Psoas muscle (tissue), 8 donors: ENCODE results near the gene GHITM. TPM values are rescaled to one million over a fixed set of nuclear protein-coding genes. Genes with fewer than 3 reads are reported as not detected.
"Not testable (repeated sequence)": the region's sequence is repeated elsewhere in the genome, so short reads cannot be mapped to it uniquely, and the experiment has no call there.

ENCODE experiments used
- ATAC-seq, 4 donors: fragments of 200-7000 bp; cut with Tn5 transposase; one replicate each; pipeline ENCODE4 v1.9.1; 2020; ENCODE audit warnings: moderate library complexity in 3 of 4, mild to moderate bottlenecking in 2 of 4
- DNase-seq, 2 donors: peaks; one replicate each; pipeline ENCODE4 v3.0.0-alpha.2; 2020
- H3K27ac ChIP-seq: fragments of 200-600 bp; one replicate; pipeline ENCODE4 v1.8.0; 2022
- H3K27me3 ChIP-seq, 3 donors: fragments of 200-600 bp in 1 of 3; one replicate each; pipeline versions ENCODE4 v1.6.1 to v1.8.0; 2013 to 2022; ENCODE audit warnings: low read length in 2 of 3, mild to moderate bottlenecking in 2 of 3, moderate library complexity in 1 of 3; ENCODE audit not compliant: insufficient read depth in 3 of 3
- H3K36me3 ChIP-seq, 2 donors: fragments of 200-600 bp in 1 of 2; one replicate each; pipeline versions ENCODE4 v1.6.1 to v1.8.0; 2013 to 2022; ENCODE audit warnings: low read depth in 1 of 2, mild to moderate bottlenecking in 1 of 2, moderate library complexity in 1 of 2; ENCODE audit not compliant: insufficient read depth in 1 of 2
- H3K4me1 ChIP-seq: fragments of 200-600 bp; one replicate; pipeline ENCODE4 v1.8.0; 2022
- H3K4me3 ChIP-seq: fragments of 200-600 bp; one replicate; pipeline ENCODE4 v1.8.0; 2022; ENCODE audit warnings: mild to moderate bottlenecking
- H3K9me3 ChIP-seq: fragments of 200-600 bp; one replicate; pipeline ENCODE4 v1.8.0; 2022
- WGBS, 3 donors: extraction: QIAGEN DNeasy Blood & Tissue Kit; methylation state at CpG; one replicate each; pipeline versions ENCODE4 v1.1.6 to v1.1.7; 2013; 5-methylcytosine and 5-hydroxymethylcytosine counted together
- intact Hi-C, 2 donors: fragments of 100-400 bp; cut with DNase I; formaldehyde crosslinking; loops; one replicate each; pipeline versions ENCODE4 v1.11.0 to v1.14.2; 2022
- polyA plus RNA-seq, 3 donors: library from polyadenylated mRNA; stranded (reverse); fragments of 200-250 nt; gene quantifications; one replicate each; pipeline ENCODE4 v1.2.3, GENCODE V29; 2013
- total RNA-seq, 4 donors: library from RNA; stranded (reverse); fragmentation: NEBNext Ultra II Directional in 2 of 4; extraction: Animal tissue kit (Norgen Biotek cat#: 25700) in 2 of 4; gene quantifications; one replicate each; pipeline versions ENCODE4 v1.2.1 to v1.2.4, GENCODE V29; 2021 to 2023
- TF ChIP-seq, protein P1 (sequence below): fragments of 200-600 bp; IDR thresholded peaks from one replicate; pipeline ENCODE4 v1.8.0; 2022; ENCODE audit warnings: antibody characterized with exemption
- donor health status: healthy with polysubstance abuse.
- donor health status: DM: no; HTN: no; CAD: no; lungs with moderate emphysema.
- donor health status: Bipolar disorder and iron deficiency.
- donor health status: healthy.
- donor health status: DM: yes; HTN: yes; CAD: no.
- donor health status: DM: no; HTN: no; CAD: no.
- donor health status: DM: no; HTN: no; CAD: no.
- donor health status: DM: yes; HTN: yes; CAD: no.

GHITM gene
- total and polyA plus RNA-seq, 7 donors, result 230 to 633 (median 265) TPM

DNA sequence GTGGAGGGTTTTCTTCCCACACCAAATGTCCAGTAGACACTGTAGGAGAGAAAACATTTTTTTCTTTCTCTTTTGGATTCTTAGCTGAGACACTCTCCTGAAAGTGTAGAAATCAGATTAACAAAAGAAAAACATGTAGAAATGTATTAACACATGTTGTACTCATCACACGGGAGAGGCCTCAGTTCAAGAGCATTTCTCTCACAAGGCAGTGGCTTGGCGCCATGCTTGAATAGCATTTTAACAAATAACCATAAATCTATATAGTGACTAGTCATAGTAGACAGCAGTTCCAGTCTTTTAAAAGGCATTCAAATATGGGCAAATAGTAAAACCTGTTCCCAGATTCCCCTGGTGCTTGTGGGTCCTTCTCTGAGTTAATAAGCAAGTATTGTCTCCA is 38.3 kb upstream of the GHITM start:
- no peaks in the 10 kb centered on the region for H3K4me1 ChIP-seq
- H3K9me3 ChIP-seq, result no peaks in the 10 kb centered on the region
- H3K36me3 ChIP-seq, result no peaks in the 10 kb centered on the region
- no peak for ATAC-seq
- H3K27me3 ChIP-seq, result peaks cover 0 to 9% (median 0%) of the 10 kb centered on the region in 3 donors
- H3K4me3 ChIP-seq, result no peak overlapping the region
- no peak for DNase-seq
- intact Hi-C loops, result no loop called here
- no peak overlapping the region for H3K27ac ChIP-seq
- 55 to 59% (median 58%) methylated on average over 2 of the region's 2 CpGs for WGBS, 3 donors
- TF ChIP-seq, protein P1, sequence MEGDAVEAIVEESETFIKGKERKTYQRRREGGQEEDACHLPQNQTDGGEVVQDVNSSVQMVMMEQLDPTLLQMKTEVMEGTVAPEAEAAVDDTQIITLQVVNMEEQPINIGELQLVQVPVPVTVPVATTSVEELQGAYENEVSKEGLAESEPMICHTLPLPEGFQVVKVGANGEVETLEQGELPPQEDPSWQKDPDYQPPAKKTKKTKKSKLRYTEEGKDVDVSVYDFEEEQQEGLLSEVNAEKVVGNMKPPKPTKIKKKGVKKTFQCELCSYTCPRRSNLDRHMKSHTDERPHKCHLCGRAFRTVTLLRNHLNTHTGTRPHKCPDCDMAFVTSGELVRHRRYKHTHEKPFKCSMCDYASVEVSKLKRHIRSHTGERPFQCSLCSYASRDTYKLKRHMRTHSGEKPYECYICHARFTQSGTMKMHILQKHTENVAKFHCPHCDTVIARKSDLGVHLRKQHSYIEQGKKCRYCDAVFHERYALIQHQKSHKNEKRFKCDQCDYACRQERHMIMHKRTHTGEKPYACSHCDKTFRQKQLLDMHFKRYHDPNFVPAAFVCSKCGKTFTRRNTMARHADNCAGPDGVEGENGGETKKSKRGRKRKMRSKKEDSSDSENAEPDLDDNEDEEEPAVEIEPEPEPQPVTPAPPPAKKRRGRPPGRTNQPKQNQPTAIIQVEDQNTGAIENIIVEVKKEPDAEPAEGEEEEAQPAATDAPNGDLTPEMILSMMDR, result no peak

DNA sequence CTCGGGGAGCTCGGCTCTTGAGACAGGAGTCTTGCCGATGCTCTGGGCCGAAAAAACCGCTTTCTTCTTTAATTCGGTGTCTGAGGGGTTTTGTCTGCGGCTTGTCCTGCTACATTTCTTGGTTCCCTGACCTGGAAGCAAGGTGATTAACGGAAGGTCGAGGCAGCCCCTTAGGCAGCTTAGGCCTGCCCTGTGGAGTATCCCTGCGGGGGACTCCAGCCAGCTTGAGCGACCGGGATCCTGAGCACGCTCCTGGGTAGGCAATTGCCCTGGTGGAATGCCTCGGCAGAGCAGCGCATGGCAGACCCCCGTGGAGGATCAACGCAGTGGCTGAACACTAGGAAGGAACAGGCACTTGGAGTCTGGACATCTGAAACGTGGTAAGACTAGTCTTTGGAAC is 30.5 kb upstream of the GHITM start:
- Histone ChIP-seq H3K4me3 (no peak overlapping the region), H3K36me3 (no peaks in the 10 kb centered on the region), H3K9me3 (no peaks in the 10 kb centered on the region), H3K4me1 (no peaks in the 10 kb centered on the region), H3K27me3 (no peaks in the 10 kb centered on the region), H3K27ac (no peak overlapping the region)
- ATAC-seq (no peak), DNase-seq (no peak)
- WGBS, 3 donors, result 90 to 91% (median 91%) methylated on average over 18 of the region's 18 CpGs
- TF ChIP-seq, protein P1, result no peak
- intact Hi-C loops, result no loop called here

DNA sequence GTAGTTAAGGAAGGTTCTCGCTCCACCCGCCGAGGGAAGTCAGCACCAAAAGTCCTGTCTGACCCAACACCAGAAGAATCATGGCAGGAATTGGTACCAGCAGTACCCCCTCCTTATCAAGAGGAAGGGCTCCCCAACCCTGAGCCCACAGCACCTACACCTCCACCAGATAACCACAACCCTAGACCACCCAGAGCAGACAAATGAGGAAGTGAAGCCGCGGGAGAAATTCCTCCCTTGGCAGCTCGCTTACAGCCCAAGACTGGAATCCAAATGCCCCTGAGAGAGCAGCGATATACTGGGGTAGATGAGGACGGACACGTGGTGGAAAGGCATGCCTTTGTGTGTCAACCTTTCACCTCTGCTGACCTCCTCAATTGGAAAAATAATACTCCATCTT is 29.5 kb upstream of the GHITM start:
- H3K36me3 ChIP-seq, ATAC-seq, H3K27ac ChIP-seq, H3K4me1 ChIP-seq, H3K9me3 ChIP-seq, H3K27me3 ChIP-seq, H3K4me3 ChIP-seq, DNase-seq, intact Hi-C loops: not testable (repeated sequence)
- WGBS, 3 donors, result 76 to 86% (median 82%) methylated on average over 9 of the region's 9 CpGs

DNA sequence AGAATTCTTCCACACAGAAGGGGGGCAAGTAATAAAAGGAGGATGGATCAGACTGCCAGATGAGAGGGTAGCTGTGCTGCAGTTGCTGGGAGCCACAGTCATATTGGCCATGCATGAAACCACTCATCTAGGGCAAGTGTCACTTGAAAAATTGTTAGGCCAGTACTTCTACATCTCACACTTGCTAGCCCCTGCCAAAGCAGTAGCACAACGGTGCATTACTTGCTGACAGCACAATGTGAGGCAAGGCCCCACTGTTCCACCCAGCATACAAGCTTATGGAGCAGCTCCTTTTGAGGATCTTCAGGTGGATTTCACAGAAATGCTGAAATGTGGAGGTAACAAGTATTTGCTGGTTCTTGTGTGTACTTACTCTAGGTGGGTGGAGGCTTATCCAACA is 25.8 kb upstream of the GHITM start:
- ATAC-seq, intact Hi-C loops, H3K36me3 ChIP-seq, H3K9me3 ChIP-seq, DNase-seq, H3K4me1 ChIP-seq, H3K27ac ChIP-seq, H3K27me3 ChIP-seq, H3K4me3 ChIP-seq: not testable (repeated sequence)
- WGBS, 3 donors, result 39 to 86% (median 85%) methylated on average over 1 of the region's 1 CpG

DNA sequence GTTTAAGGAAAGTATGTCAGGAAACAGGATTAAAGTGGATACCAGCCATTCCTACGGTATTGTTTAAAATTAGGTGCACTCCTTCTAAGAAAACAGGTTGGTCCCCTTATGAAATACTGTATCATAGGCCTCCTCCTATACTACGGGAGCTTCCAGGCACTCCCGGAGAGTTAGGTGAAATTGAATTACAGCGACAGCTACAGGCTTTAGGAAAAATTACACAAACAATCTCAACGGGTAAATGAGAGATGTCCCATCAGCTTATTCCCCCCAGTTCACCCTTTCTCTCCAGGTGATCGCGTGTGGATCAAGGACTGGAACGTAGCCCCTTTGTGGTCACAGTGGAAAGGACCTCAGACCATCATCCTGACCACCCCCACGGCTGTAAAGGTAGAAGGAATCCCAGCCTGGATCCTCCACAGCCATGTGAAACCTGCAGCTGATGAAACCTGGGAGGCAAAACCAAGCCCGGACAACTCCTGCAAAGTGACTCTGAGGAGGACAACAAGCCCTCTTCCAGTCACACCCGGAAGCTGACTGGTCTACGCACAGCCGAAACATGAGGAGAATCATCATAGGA is 25.1 kb upstream of the GHITM start:
- 46 to 48% (median 47%) methylated on average over 13 of the region's 13 CpGs for WGBS, 3 donors
- Histone ChIP-seq H3K27ac (no peak overlapping the region), H3K9me3 (no peaks in the 10 kb centered on the region), H3K36me3 (no peaks in the 10 kb centered on the region), H3K4me1 (no peaks in the 10 kb centered on the region), H3K4me3 (no peak overlapping the region), H3K27me3 (peaks cover 0 to 2% (median 0%) of the 10 kb centered on the region in 3 donors)
- DNase-seq (no peak), ATAC-seq (no peak)
- TF ChIP-seq, protein P1, result no peak
- intact Hi-C loops, result no loop called here

DNA sequence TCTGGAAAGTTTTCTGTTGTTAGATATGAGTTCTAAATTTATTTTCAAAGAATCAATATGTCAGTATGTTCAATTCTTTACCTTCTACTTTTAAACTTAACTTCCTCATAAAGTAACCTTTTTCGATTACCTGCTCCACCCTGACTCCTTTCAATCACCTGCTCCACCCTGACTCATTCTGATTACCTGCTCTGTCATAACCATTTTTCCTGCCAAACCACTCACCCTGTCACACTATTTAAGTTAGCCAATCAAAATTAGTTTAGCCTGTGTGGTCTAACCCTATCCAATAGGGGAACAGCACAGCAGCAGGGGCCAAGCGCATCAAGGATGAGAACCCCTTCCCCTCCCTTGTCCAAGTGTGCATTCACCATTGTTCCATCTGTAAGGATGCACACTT is 22.1 kb upstream of the GHITM start:
- 89 to 96% (median 94%) methylated on average over 2 of the region's 2 CpGs for WGBS, 3 donors

More for the DNA sequence above, 22.1 kb upstream of the GHITM start:
- DNase-seq, H3K36me3 ChIP-seq, H3K27me3 ChIP-seq, H3K9me3 ChIP-seq, ATAC-seq, H3K4me3 ChIP-seq, H3K27ac ChIP-seq, H3K4me1 ChIP-seq, intact Hi-C loops: not testable (repeated sequence)
